NB4 (cell line): Measurements from ENCODE around the gene CCDC13.

Source experiments
- MYC ChIP-seq: IDR thresholded peaks from 2 replicates; pipeline ENCODE4 v1.6.1; 2011; ENCODE audit warnings: low read depth, low read length
- POLR2A ChIP-seq: IDR thresholded peaks from 2 replicates; pipeline ENCODE4 v1.6.1; 2011; ENCODE audit warnings: mild to moderate bottlenecking; ENCODE audit not compliant: insufficient read length; ENCODE audit errors: extremely low read depth
- TF ChIP-seq, protein P1 (sequence below): IDR thresholded peaks from 2 replicates; pipeline ENCODE4 v1.6.1; 2011; ENCODE audit warnings: low read depth, low read length
- TF ChIP-seq, protein P2 (sequence below): IDR thresholded peaks from one replicate; pipeline ENCODE4 v1.5.1; 2012; ENCODE audit warnings: low read depth, low read length

DNA sequence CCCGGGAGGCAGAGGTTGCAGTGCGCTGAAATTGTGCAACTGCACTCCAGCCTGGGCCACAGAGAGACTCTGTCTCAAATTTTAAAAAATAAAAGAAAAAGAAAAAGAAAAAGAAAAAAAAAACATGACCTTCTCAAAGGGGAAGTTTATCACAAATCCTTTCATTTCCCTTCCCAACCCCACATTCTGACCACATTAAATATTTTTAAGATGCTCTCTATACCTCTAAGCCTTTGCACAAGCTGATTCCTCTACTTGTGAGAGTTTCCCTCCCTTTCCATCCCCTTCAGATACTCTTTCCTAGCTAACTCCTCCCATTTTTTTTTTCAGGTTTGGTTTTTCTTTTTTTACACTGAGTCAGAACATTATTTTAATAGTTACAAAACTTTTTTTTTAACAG is 27.2 kb upstream of the CCDC13 start:
- TF ChIP-seq POLR2A (no peak), MYC (no peak)
- TF ChIP-seq, protein P1, sequence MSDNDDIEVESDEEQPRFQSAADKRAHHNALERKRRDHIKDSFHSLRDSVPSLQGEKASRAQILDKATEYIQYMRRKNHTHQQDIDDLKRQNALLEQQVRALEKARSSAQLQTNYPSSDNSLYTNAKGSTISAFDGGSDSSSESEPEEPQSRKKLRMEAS = no peak
- TF ChIP-seq, protein P2, sequence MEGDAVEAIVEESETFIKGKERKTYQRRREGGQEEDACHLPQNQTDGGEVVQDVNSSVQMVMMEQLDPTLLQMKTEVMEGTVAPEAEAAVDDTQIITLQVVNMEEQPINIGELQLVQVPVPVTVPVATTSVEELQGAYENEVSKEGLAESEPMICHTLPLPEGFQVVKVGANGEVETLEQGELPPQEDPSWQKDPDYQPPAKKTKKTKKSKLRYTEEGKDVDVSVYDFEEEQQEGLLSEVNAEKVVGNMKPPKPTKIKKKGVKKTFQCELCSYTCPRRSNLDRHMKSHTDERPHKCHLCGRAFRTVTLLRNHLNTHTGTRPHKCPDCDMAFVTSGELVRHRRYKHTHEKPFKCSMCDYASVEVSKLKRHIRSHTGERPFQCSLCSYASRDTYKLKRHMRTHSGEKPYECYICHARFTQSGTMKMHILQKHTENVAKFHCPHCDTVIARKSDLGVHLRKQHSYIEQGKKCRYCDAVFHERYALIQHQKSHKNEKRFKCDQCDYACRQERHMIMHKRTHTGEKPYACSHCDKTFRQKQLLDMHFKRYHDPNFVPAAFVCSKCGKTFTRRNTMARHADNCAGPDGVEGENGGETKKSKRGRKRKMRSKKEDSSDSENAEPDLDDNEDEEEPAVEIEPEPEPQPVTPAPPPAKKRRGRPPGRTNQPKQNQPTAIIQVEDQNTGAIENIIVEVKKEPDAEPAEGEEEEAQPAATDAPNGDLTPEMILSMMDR = no peak
